Measurements from ENCODE around the gene FES. TPM values are rescaled to one million over a fixed set of nuclear protein-coding genes. Genes with fewer than 3 reads are reported as not detected.

Gene FES
- polyA plus RNA-seq, 3 donors = 140 to 260 (median 157) TPM

- no peaks in the 10 kb centered on the region for H3K9me3 ChIP-seq (replicated peaks in 1 of 2; ENCODE audit: control insufficient read depth in 1 of 2, insufficient read depth in 1 of 2, low read length in 2 of 2)
- H3K27me3 ChIP-seq (ENCODE audit: control insufficient read depth in 2 of 2, insufficient read depth in 2 of 2, low read length in 2 of 2) = no peaks in the 10 kb centered on the region
- no peaks in the 10 kb centered on the region for H4K20me1 ChIP-seq (ENCODE audit: insufficient read depth, low read length)
- H3K27ac Mint-ChIP-seq = no peak overlapping the region
- no peak overlapping the region for H3K4me3 ChIP-seq (replicated peaks in 1 of 3; ENCODE audit: low read depth in 2 of 3, low read length in 3 of 3)
- no peak overlapping the region for H2AFZ ChIP-seq (ENCODE audit: insufficient read depth, low read depth, low read length, poor library complexity, severe bottlenecking)
- H3K4me2 ChIP-seq (replicated peaks; ENCODE audit: extremely low read depth, low read length, poor library complexity, severe bottlenecking) = no peak overlapping the region
- peaks cover 38 to 44% of the 10 kb centered on the region in 2 donors for H3K36me3 Mint-ChIP-seq
- peaks cover 15% of the 10 kb centered on the region for H3K79me2 ChIP-seq (ENCODE audit: insufficient read depth, low read length)
- no peak overlapping the region for H3K4me3 Mint-ChIP-seq
- no peak overlapping the region for H3K9ac ChIP-seq (ENCODE audit: insufficient read depth, low read length, poor library complexity, severe bottlenecking)
- H3K27ac ChIP-seq (ENCODE audit: low read depth in 1 of 2, low read length in 2 of 2) = no peak overlapping the region
- no CpG with 5 or more reads among the region's 1 CpG for WGBS (ENCODE audit: insufficient coverage)
- DNase-seq = no peak
- TF ChIP-seq, protein P1, sequence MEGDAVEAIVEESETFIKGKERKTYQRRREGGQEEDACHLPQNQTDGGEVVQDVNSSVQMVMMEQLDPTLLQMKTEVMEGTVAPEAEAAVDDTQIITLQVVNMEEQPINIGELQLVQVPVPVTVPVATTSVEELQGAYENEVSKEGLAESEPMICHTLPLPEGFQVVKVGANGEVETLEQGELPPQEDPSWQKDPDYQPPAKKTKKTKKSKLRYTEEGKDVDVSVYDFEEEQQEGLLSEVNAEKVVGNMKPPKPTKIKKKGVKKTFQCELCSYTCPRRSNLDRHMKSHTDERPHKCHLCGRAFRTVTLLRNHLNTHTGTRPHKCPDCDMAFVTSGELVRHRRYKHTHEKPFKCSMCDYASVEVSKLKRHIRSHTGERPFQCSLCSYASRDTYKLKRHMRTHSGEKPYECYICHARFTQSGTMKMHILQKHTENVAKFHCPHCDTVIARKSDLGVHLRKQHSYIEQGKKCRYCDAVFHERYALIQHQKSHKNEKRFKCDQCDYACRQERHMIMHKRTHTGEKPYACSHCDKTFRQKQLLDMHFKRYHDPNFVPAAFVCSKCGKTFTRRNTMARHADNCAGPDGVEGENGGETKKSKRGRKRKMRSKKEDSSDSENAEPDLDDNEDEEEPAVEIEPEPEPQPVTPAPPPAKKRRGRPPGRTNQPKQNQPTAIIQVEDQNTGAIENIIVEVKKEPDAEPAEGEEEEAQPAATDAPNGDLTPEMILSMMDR (IDR thresholded peaks at IDR 0.05) = no peak
- no peaks in the 10 kb centered on the region for H3K9me3 Mint-ChIP-seq
- peaks cover 0 to 2% (median 2%) of the 10 kb centered on the region in 3 donors for H3K27me3 Mint-ChIP-seq (ENCODE audit: low read depth in 3 of 3)
- H3K4me1 ChIP-seq (ENCODE audit: control insufficient read depth in 1 of 2, insufficient read depth in 2 of 2, low read length in 2 of 2) = peaks cover 30 to 44% of the 10 kb centered on the region in 2 donors
- peaks cover 23 to 36% of the 10 kb centered on the region in 2 donors for H3K36me3 ChIP-seq (replicated peaks in 1 of 2; ENCODE audit: control insufficient read depth in 1 of 2, insufficient read depth in 2 of 2, low read length in 2 of 2)
- intact Hi-C loops (cut with micrococcal nuclease) = no loop called here
- H3K4me1 Mint-ChIP-seq = peaks cover 28% of the 10 kb centered on the region
Measured at GRCh38 chr15:90936823-90937222, 52.5 kb downstream of the FES start.

DNA sequence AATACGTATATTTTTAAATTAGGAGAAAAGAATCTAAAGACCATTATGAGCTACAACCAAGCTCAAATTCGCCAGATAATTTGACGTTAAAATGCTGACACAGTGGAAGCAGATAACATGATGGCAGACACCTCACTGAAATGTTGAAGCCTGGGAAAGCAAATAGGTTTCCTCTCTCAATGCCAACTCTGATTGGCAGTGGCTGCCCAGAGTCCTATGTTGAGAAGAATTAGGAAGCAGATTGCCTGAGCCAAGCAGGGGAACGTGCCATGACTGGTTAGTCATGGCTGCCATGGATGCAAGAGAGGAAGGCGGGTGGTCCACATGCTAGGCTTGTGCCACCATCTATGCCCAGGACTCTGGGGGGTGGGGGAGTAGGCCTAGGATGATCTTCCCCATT is 54.0 kb downstream of the FES start:
- Histone ChIP-seq H3K27ac (ENCODE audit: low read depth in 1 of 2, low read length in 2 of 2) (no peak overlapping the region), H2AFZ (ENCODE audit: insufficient read depth, low read depth, low read length, poor library complexity, severe bottlenecking) (no peak overlapping the region), H3K4me1 (ENCODE audit: control insufficient read depth in 1 of 2, insufficient read depth in 2 of 2, low read length in 2 of 2) (peaks cover 22 to 33% of the 10 kb centered on the region in 2 donors), H3K36me3 (replicated peaks in 1 of 2; ENCODE audit: control insufficient read depth in 1 of 2, insufficient read depth in 2 of 2, low read length in 2 of 2) (peaks cover 37 to 50% of the 10 kb centered on the region in 2 donors), H3K4me3 (replicated peaks in 1 of 3; ENCODE audit: low read depth in 2 of 3, low read length in 3 of 3) (no peak overlapping the region), H3K79me2 (ENCODE audit: insufficient read depth, low read length) (peaks cover 15% of the 10 kb centered on the region), H3K27me3 (ENCODE audit: control insufficient read depth in 2 of 2, insufficient read depth in 2 of 2, low read length in 2 of 2) (no peaks in the 10 kb centered on the region), H4K20me1 (ENCODE audit: insufficient read depth, low read length) (no peaks in the 10 kb centered on the region), H3K4me2 (replicated peaks; ENCODE audit: extremely low read depth, low read length, poor library complexity, severe bottlenecking) (no peak overlapping the region), H3K9ac (ENCODE audit: insufficient read depth, low read length, poor library complexity, severe bottlenecking) (no peak overlapping the region), H3K9me3 (replicated peaks in 1 of 2; ENCODE audit: control insufficient read depth in 1 of 2, insufficient read depth in 1 of 2, low read length in 2 of 2) (no peaks in the 10 kb centered on the region)
- intact Hi-C loops (cut with micrococcal nuclease) = no loop called here
- no peak for DNase-seq
- 100% methylated on average over 2 of the region's 5 CpGs for WGBS (ENCODE audit: insufficient coverage)
- H3K27me3 Mint-ChIP-seq (ENCODE audit: low read depth in 3 of 3) = peaks cover 0 to 2% (median 2%) of the 10 kb centered on the region in 3 donors
- TF ChIP-seq, protein P1 (IDR thresholded peaks at IDR 0.05) = no peak
- H3K36me3 Mint-ChIP-seq = peaks cover 52 to 59% of the 10 kb centered on the region in 2 donors
- H3K27ac Mint-ChIP-seq = no peak overlapping the region
- H3K9me3 Mint-ChIP-seq = no peaks in the 10 kb centered on the region
- H3K4me3 Mint-ChIP-seq = no peak overlapping the region
- H3K4me1 Mint-ChIP-seq = peaks cover 23% of the 10 kb centered on the region
